H9 (cell line): ENCODE data around the gene KRT85. TPM values are rescaled to one million over a fixed set of nuclear protein-coding genes. Genes with fewer than 3 reads are reported as not detected.

ENCODE experiments used
- DNase-seq: peaks from one replicate; pipeline ENCODE4 v3.0.0-alpha.2; 2017
- H2AFZ ChIP-seq: one replicate; pipeline ENCODE4 v1.6.1; 2013; ENCODE audit warnings: mild to moderate bottlenecking, low read length, control low read depth, moderate library complexity
- H2AK5ac ChIP-seq: 2 replicates; pipeline ENCODE4 v1.6.1; 2013; ENCODE audit warnings: low read length, control low read depth, mixed read lengths; ENCODE audit not compliant: insufficient read length
- H2BK120ac ChIP-seq: one replicate; pipeline ENCODE4 v1.6.1; 2013; ENCODE audit warnings: low read depth, mild to moderate bottlenecking, low read length, control low read depth, inconsistent platforms; ENCODE audit not compliant: poor library complexity, severe bottlenecking
- H2BK12ac ChIP-seq: 2 replicates; pipeline ENCODE4 v1.6.1; 2013; ENCODE audit warnings: low read length, control low read depth, mixed read lengths, low read depth; ENCODE audit not compliant: insufficient read length
- H2BK15ac ChIP-seq: 2 replicates; pipeline ENCODE4 v1.6.1; 2013; ENCODE audit warnings: low read depth, low read length, control low read depth
- H2BK20ac ChIP-seq: one replicate; pipeline ENCODE4 v1.6.1; 2013; ENCODE audit warnings: low read depth, mild to moderate bottlenecking, low read length, control low read depth, inconsistent platforms; ENCODE audit not compliant: poor library complexity, severe bottlenecking
- H2BK5ac ChIP-seq: 2 replicates; pipeline ENCODE4 v1.6.1; 2013; ENCODE audit warnings: low read length, control low read depth, mixed read lengths; ENCODE audit not compliant: insufficient read length
- H3K14ac ChIP-seq: 2 replicates; pipeline ENCODE4 v1.6.1; 2013; ENCODE audit warnings: low read length, control low read depth; ENCODE audit not compliant: insufficient read depth
- H3K18ac ChIP-seq: 2 replicates; pipeline ENCODE4 v1.6.1; 2013; ENCODE audit warnings: low read depth, mild to moderate bottlenecking, mixed read lengths, low read length, control low read depth; ENCODE audit not compliant: insufficient read length
- H3K23ac ChIP-seq: 2 replicates; pipeline ENCODE4 v1.6.1; 2013; ENCODE audit warnings: low read length, control low read depth, mixed read lengths, low read depth; ENCODE audit not compliant: insufficient read length
- H3K23me2 ChIP-seq: 2 replicates; pipeline ENCODE4 v1.6.1; 2013; ENCODE audit warnings: low read depth, mild to moderate bottlenecking, mixed read lengths, low read length, control low read depth; ENCODE audit not compliant: insufficient read length, poor library complexity, severe bottlenecking
- H3K27ac ChIP-seq: 2 replicates; pipeline ENCODE4 v1.5.1; 2013; ENCODE audit warnings: low read length, control low read depth, mixed read lengths, low read depth; ENCODE audit not compliant: insufficient read length
- H3K27me3 ChIP-seq: 2 replicates; pipeline ENCODE4 v1.6.1; 2013; ENCODE audit warnings: low read length, control low read depth, inconsistent platforms; ENCODE audit not compliant: insufficient read depth
- H3K4ac ChIP-seq: 2 replicates; pipeline ENCODE4 v1.6.1; 2013; ENCODE audit warnings: low read depth, mild to moderate bottlenecking, control low read depth, inconsistent platforms, low read length, moderate library complexity
- H3K4me1 ChIP-seq: 2 replicates; pipeline ENCODE4 v1.6.1; 2013; ENCODE audit warnings: low read length, control low read depth, inconsistent platforms; ENCODE audit not compliant: insufficient read depth
- H3K4me2 ChIP-seq: 2 replicates; pipeline ENCODE4 v1.6.1; 2013; ENCODE audit warnings: low read length, control low read depth, mixed read lengths; ENCODE audit not compliant: insufficient read length, insufficient read depth
- H3K56ac ChIP-seq: 2 replicates; pipeline ENCODE4 v1.6.1; 2013; ENCODE audit warnings: low read depth, mild to moderate bottlenecking, mixed read lengths, low read length, control low read depth; ENCODE audit not compliant: insufficient read length
- H3K79me1 ChIP-seq: 2 replicates; pipeline ENCODE4 v1.6.1; 2013; ENCODE audit warnings: low read depth, mild to moderate bottlenecking, moderate library complexity, low read length, control low read depth, inconsistent platforms; ENCODE audit not compliant: insufficient read depth, poor library complexity, severe bottlenecking
- H3K79me2 ChIP-seq: 2 replicates; pipeline ENCODE4 v1.6.1; 2013; ENCODE audit warnings: low read length, control low read depth, inconsistent platforms; ENCODE audit not compliant: insufficient read depth
- H3K9ac ChIP-seq: 2 replicates; pipeline ENCODE4 v1.6.1; 2013; ENCODE audit warnings: low read length, control low read depth, mixed read lengths; ENCODE audit not compliant: insufficient read length; ENCODE audit errors: extremely low read depth
- H3K9me3 ChIP-seq: one replicate; pipeline ENCODE4 v1.6.1; 2013; ENCODE audit warnings: low read depth, low read length, inconsistent platforms; ENCODE audit not compliant: control insufficient read depth
- H3T11ph ChIP-seq: one replicate; pipeline ENCODE4 v1.6.1; 2013; ENCODE audit warnings: mild to moderate bottlenecking, low read length, control low read depth, inconsistent platforms
- H4K20me1 ChIP-seq: one replicate; pipeline ENCODE4 v1.6.1; 2013; ENCODE audit not compliant: control insufficient read depth, insufficient read length, insufficient read depth
- H4K5ac ChIP-seq: 2 replicates; pipeline ENCODE4 v1.6.1; 2013; ENCODE audit warnings: low read depth, mild to moderate bottlenecking, mixed read lengths, low read length, control low read depth; ENCODE audit not compliant: insufficient read length
- H4K8ac ChIP-seq: replicated peaks from 2 replicates; pipeline ENCODE4 v1.6.1; 2013; ENCODE audit warnings: low read length, control low read depth, mixed read lengths, low read depth; ENCODE audit not compliant: insufficient read length
- H4K91ac ChIP-seq: 2 replicates; pipeline ENCODE4 v1.6.1; 2013; ENCODE audit warnings: low read depth, mild to moderate bottlenecking, moderate library complexity, mixed read lengths, low read length, control low read depth; ENCODE audit not compliant: insufficient read length
- H3K27ac Mint-ChIP-seq, 3 experiments: 2 replicates in 2 of 3; 3 replicates in 1 of 3; pipeline ENCODE4 v1.8.0; 2020 to 2021; ENCODE audit warnings: mixed read lengths in 3 of 3, mild to moderate bottlenecking in 1 of 3, moderate library complexity in 1 of 3
- H3K27me3 Mint-ChIP-seq: 2 replicates; pipeline ENCODE4 v1.8.0; 2021; ENCODE audit warnings: low read depth, mild to moderate bottlenecking, moderate library complexity, mixed read lengths
- H3K36me3 Mint-ChIP-seq, 3 experiments: 2 replicates in 2 of 3; 3 replicates in 1 of 3; pipeline ENCODE4 v1.8.0; 2020 to 2021; ENCODE audit warnings: low read depth in 3 of 3, mixed read lengths in 3 of 3; ENCODE audit not compliant: insufficient read depth in 1 of 3
- H3K4me1 Mint-ChIP-seq, 2 experiments: 2 replicates each; pipeline ENCODE4 v1.8.0; 2020; ENCODE audit warnings: mixed read lengths in 2 of 2
- H3K4me3 Mint-ChIP-seq, 2 experiments: 2 replicates in 1 of 2; 3 replicates in 1 of 2; pipeline ENCODE4 v1.8.0; 2020 to 2021; ENCODE audit warnings: mild to moderate bottlenecking in 2 of 2, mixed read lengths in 2 of 2, moderate library complexity in 1 of 2
- H3K9me3 Mint-ChIP-seq, 2 experiments: 2 replicates in 1 of 2; 3 replicates in 1 of 2; pipeline ENCODE4 v1.8.0; 2020; ENCODE audit warnings: mild to moderate bottlenecking in 2 of 2, mixed read lengths in 2 of 2, moderate library complexity in 1 of 2
- CTCF ChIP-seq: fragments of 200-600 bp; sonication (generic); conservative IDR thresholded peaks from 3 replicates; pipeline ENCODE4 v1.8.0; 2021; ENCODE audit warnings: antibody characterized with exemption, mild to moderate bottlenecking
- WGBS: extraction: QIAGEN DNeasy Blood & Tissue Kit; methylation state at CpG from one replicate; pipeline ENCODE4 v1.1.7; 2013; ENCODE audit warnings: missing lambda C conversion rate, low lambda C conversion rate, mixed read lengths; ENCODE audit not compliant: insufficient read length; ENCODE audit errors: extremely low coverage; 5-methylcytosine and 5-hydroxymethylcytosine counted together
- total RNA-seq: library from RNA; stranded (reverse); gene quantifications from 2 replicates; pipeline ENCODE4 v1.2.1, GENCODE V29; 2021

Gene KRT85
- total RNA-seq, 1 experiment from 2014 or later: not detected

GRCh38 chr12:52317468-52318052 lies 49.7 kb downstream of the KRT85 start:
- Histone ChIP-seq H2AK5ac (no peak overlapping the region), H3K14ac (no peak overlapping the region), H3K18ac (no peak overlapping the region), H4K20me1 (no peaks in the 10 kb centered on the region), H3K27me3 (no peaks in the 10 kb centered on the region), H2BK20ac (no peak overlapping the region), H3K4me2 (no peak overlapping the region), H2BK15ac (no peak overlapping the region), H2BK5ac (no peak overlapping the region), H3K23ac (no peak overlapping the region), H4K91ac (no peak overlapping the region), H3K56ac (no peak overlapping the region), H3K23me2 (no peaks in the 10 kb centered on the region), H3K4me1 (no peaks in the 10 kb centered on the region), H2BK120ac (no peak overlapping the region), H3K79me1 (no peaks in the 10 kb centered on the region), H3K4ac (no peak overlapping the region), H3K9me3 (no peaks in the 10 kb centered on the region), H3K27ac (no peak overlapping the region), H4K5ac (no peak overlapping the region), H2BK12ac (no peak overlapping the region), H4K8ac (no peak overlapping the region), H3K9ac (no peak overlapping the region), H2AFZ (no peak overlapping the region), H3K79me2 (no peaks in the 10 kb centered on the region), H3T11ph (no peak overlapping the region)
- Mint-ChIP-seq H3K36me3 (no peaks in the 10 kb centered on the region), H3K4me3 (no peak overlapping the region), H3K27me3 (peaks cover 37% of the 10 kb centered on the region), H3K9me3 (no peaks in the 10 kb centered on the region), H3K27ac (no peak overlapping the region), H3K4me1 (no peaks in the 10 kb centered on the region)
- WGBS: no CpG with 5 or more reads among the region's 12 CpGs
- DNase-seq: no peak
- TF ChIP-seq CTCF: no peak
